DOHH2 (cell line): Measurements from ENCODE around the gene MPRIP.
"Not testable (repeated sequence)": the region's sequence is repeated elsewhere in the genome, so short reads cannot be mapped to it uniquely, and the experiment has no call there.

Experiments
- H3F3A ChIP-seq: fragments of 200-600 bp; sonication (generic), shearing (Covaris generic); 2 replicates; pipeline ENCODE4 v1.6.0; 2016; ENCODE audit warnings: antibody characterized with exemption, mild to moderate bottlenecking; ENCODE audit not compliant: control insufficient read depth, insufficient read depth
- H3K27ac ChIP-seq: fragments of 200-600 bp; sonication (generic); 2 replicates; pipeline ENCODE4 v1.5.1; 2014; ENCODE audit warnings: low read depth, mild to moderate bottlenecking, low read length, moderate library complexity
- H3K27me3 ChIP-seq: fragments of 200-600 bp; sonication (generic); 2 replicates; pipeline ENCODE4 v1.6.1; 2014; ENCODE audit warnings: mild to moderate bottlenecking, low read length, mixed read lengths; ENCODE audit not compliant: control insufficient read depth
- H3K36me3 ChIP-seq: fragments of 200-600 bp; sonication (generic); 2 replicates; pipeline ENCODE4 v1.6.1; 2014; ENCODE audit warnings: mild to moderate bottlenecking, low read length, moderate library complexity, mixed read lengths; ENCODE audit not compliant: control insufficient read depth
- H3K4me1 ChIP-seq: fragments of 200-600 bp; sonication (generic); 2 replicates; pipeline ENCODE4 v1.6.1; 2014; ENCODE audit warnings: mild to moderate bottlenecking, low read length, mixed read lengths; ENCODE audit not compliant: control insufficient read depth
- H3K4me2 ChIP-seq: fragments of 200-600 bp; sonication (generic); 2 replicates; pipeline ENCODE4 v1.6.0; 2014; ENCODE audit warnings: mild to moderate bottlenecking, low read length, moderate library complexity
- H3K4me3 ChIP-seq: fragments of 200-600 bp; sonication (generic); 2 replicates; pipeline ENCODE4 v1.5.1; 2014; ENCODE audit warnings: mild to moderate bottlenecking, low read length, mixed read lengths
- H3K79me2 ChIP-seq: fragments of 200-600 bp; sonication (generic); 2 replicates; pipeline ENCODE4 v1.6.1; 2014; ENCODE audit warnings: mild to moderate bottlenecking, low read length, mixed read lengths; ENCODE audit not compliant: control insufficient read depth
- H3K9me2 ChIP-seq: fragments of 200-600 bp; sonication (generic); replicated peaks from 2 replicates; pipeline ENCODE4 v1.6.1; 2014; ENCODE audit warnings: mild to moderate bottlenecking, low read length, mixed read lengths; ENCODE audit not compliant: control insufficient read depth
- H3K9me3 ChIP-seq: fragments of 200-600 bp; sonication (generic); 2 replicates; pipeline ENCODE4 v1.6.1; 2014; ENCODE audit warnings: antibody characterized with exemption, low read length, mixed read lengths; ENCODE audit not compliant: control insufficient read depth, insufficient read depth
- H4K20me1 ChIP-seq: fragments of 200-600 bp; sonication (generic); 2 replicates; pipeline ENCODE4 v1.6.0; 2014; ENCODE audit warnings: low read depth, mild to moderate bottlenecking, antibody characterized with exemption, low read length, moderate library complexity; ENCODE audit not compliant: control insufficient read depth, insufficient read depth
- EZH2phosphoT487 ChIP-seq: fragments of 200-600 bp; sonication (generic); IDR thresholded peaks from 2 replicates; pipeline ENCODE4 v1.6.1; 2017; ENCODE audit warnings: borderline replicate concordance, mild to moderate bottlenecking, antibody characterized with exemption, low read length, moderate library complexity, mixed read lengths
- TF ChIP-seq, protein P1 (sequence below): fragments of 200-600 bp; sonication (generic); IDR thresholded peaks from one replicate; pipeline ENCODE4 v1.5.1; 2014; ENCODE audit warnings: antibody characterized with exemption, mild to moderate bottlenecking, low read depth, low read length; ENCODE audit not compliant: poor library complexity, severe bottlenecking

Gene MPRIP

GRCh38 chr17:17157041-17157440 lies 114.8 kb downstream of the MPRIP start:
- H3K27ac ChIP-seq, result no peak overlapping the region
- no peaks in the 10 kb centered on the region for H3K4me1 ChIP-seq
- TF ChIP-seq, protein P1, sequence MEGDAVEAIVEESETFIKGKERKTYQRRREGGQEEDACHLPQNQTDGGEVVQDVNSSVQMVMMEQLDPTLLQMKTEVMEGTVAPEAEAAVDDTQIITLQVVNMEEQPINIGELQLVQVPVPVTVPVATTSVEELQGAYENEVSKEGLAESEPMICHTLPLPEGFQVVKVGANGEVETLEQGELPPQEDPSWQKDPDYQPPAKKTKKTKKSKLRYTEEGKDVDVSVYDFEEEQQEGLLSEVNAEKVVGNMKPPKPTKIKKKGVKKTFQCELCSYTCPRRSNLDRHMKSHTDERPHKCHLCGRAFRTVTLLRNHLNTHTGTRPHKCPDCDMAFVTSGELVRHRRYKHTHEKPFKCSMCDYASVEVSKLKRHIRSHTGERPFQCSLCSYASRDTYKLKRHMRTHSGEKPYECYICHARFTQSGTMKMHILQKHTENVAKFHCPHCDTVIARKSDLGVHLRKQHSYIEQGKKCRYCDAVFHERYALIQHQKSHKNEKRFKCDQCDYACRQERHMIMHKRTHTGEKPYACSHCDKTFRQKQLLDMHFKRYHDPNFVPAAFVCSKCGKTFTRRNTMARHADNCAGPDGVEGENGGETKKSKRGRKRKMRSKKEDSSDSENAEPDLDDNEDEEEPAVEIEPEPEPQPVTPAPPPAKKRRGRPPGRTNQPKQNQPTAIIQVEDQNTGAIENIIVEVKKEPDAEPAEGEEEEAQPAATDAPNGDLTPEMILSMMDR, result no peak
- TF ChIP-seq EZH2phosphoT487, result no peak
- H4K20me1 ChIP-seq, result no peaks in the 10 kb centered on the region
- H3K4me2 ChIP-seq, result no peak overlapping the region
- no peaks in the 10 kb centered on the region for H3K79me2 ChIP-seq
- no peaks in the 10 kb centered on the region for H3K9me2 ChIP-seq
- H3K9me3 ChIP-seq, result no peaks in the 10 kb centered on the region
- no peaks in the 10 kb centered on the region for H3K27me3 ChIP-seq
- H3K4me3 ChIP-seq, result no peak overlapping the region
- peaks cover 60% of the 10 kb centered on the region for H3K36me3 ChIP-seq
- H3F3A ChIP-seq, result no peaks in the 10 kb centered on the region

GRCh38 chr17:17158506-17158905 lies 116.2 kb downstream of the MPRIP start:
- not testable (repeated sequence) for H3K27me3 ChIP-seq, H3F3A ChIP-seq, H3K4me1 ChIP-seq, H3K9me2 ChIP-seq, H3K4me3 ChIP-seq, H3K27ac ChIP-seq, H3K4me2 ChIP-seq, H3K79me2 ChIP-seq, H4K20me1 ChIP-seq, H3K9me3 ChIP-seq
- H3K36me3 ChIP-seq, result peaks cover 64% of the 10 kb centered on the region

- Histone ChIP-seq H3K27ac (no peak overlapping the region), H3K9me2 (no peaks in the 10 kb centered on the region), H3K79me2 (no peaks in the 10 kb centered on the region), H4K20me1 (no peaks in the 10 kb centered on the region), H3K4me2 (no peak overlapping the region), H3K9me3 (no peaks in the 10 kb centered on the region), H3K4me1 (no peaks in the 10 kb centered on the region), H3K27me3 (no peaks in the 10 kb centered on the region), H3F3A (no peaks in the 10 kb centered on the region), H3K4me3 (no peak overlapping the region), H3K36me3 (peaks cover 55% of the 10 kb centered on the region)
- TF ChIP-seq, protein P1, result no peak
- TF ChIP-seq EZH2phosphoT487, result no peak
These were observed 117.3 kb downstream of the MPRIP start for GRCh38 chr17:17159571-17159970.

DNA sequence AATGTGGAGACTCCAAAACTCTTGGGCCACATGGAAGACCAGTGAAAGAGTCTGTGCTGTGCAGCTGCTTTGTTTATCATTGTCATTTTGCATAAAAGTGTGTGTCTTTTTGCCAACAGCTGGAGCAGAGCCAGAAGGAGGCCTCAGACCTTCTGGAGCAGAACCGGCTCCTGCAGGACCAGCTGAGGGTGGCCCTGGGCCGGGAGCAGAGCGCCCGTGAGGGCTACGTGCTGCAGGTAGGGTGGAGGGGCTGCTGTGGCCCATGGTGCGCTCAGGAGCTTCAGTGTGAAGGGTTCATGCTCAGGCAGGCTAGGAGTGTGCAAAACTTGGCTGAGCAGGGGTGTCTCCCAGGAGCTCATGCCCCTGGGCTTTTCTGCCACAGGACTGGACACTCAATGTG lies 118.9 kb downstream of the MPRIP start:
- H3K4me2 ChIP-seq, result no peak overlapping the region
- H3K4me1 ChIP-seq, result no peaks in the 10 kb centered on the region
- no peaks in the 10 kb centered on the region for H3F3A ChIP-seq
- H3K27ac ChIP-seq, result no peak overlapping the region
- H3K9me2 ChIP-seq, result no peaks in the 10 kb centered on the region
- H3K4me3 ChIP-seq, result no peak overlapping the region
- no peaks in the 10 kb centered on the region for H4K20me1 ChIP-seq
- no peaks in the 10 kb centered on the region for H3K9me3 ChIP-seq
- H3K27me3 ChIP-seq, result no peaks in the 10 kb centered on the region
- TF ChIP-seq EZH2phosphoT487, result no peak
- TF ChIP-seq, protein P1, result no peak
- H3K79me2 ChIP-seq, result no peaks in the 10 kb centered on the region
- H3K36me3 ChIP-seq, result peaks cover 44% of the 10 kb centered on the region
